Mucosa of descending colon (tissue), 3 donors: ENCODE measurements around the gene CIB4. TPM values are rescaled to one million over a fixed set of nuclear protein-coding genes. Genes with fewer than 3 reads are reported as not detected.
A peak's percentile ranks its signal among the peaks of the same experiment; 100 is the strongest.

Source experiments
- ATAC-seq: fragments of 200-7000 bp; cut with Tn5 transposase; one replicate; pipeline ENCODE4 v1.9.1; 2020; ENCODE audit warnings: mild to moderate bottlenecking, moderate library complexity
- DNase-seq, 3 donors: peaks; one replicate each; pipeline ENCODE4 v3.0.0-alpha.2; 2020
- H3K36me3 ChIP-seq: fragments of 200-600 bp; one replicate; pipeline ENCODE4 v1.8.0; 2021; ENCODE audit warnings: low read depth, mild to moderate bottlenecking
- H3K4me1 ChIP-seq: fragments of 200-600 bp; one replicate; pipeline ENCODE4 v1.8.0; 2021; ENCODE audit warnings: low read depth, mild to moderate bottlenecking
- H3K4me3 ChIP-seq: fragments of 200-600 bp; one replicate; pipeline ENCODE4 v1.8.0; 2021; ENCODE audit warnings: mild to moderate bottlenecking
- H3K9me3 ChIP-seq: fragments of 200-600 bp; one replicate; pipeline ENCODE4 v1.8.0; 2021; ENCODE audit warnings: mild to moderate bottlenecking
- intact Hi-C, 2 donors: fragments of 100-400 bp; cut with DNase I in 1 of 2; cut with micrococcal nuclease in 1 of 2; formaldehyde crosslinking; loops; one replicate each; pipeline versions ENCODE4 v1.11.0 to v1.11.1; 2022; cut with DNase I, micrococcal nuclease
- total RNA-seq, 3 donors: library from RNA; stranded (reverse); fragmentation: NEBNext Ultra II Directional in 2 of 3; extraction: Animal tissue kit (Norgen Biotek cat#: 25700) in 2 of 3; gene quantifications; one replicate each; pipeline versions ENCODE4 v1.2.1 to v1.2.4, GENCODE V29; 2021 to 2023
- TF ChIP-seq, protein P1 (sequence below): fragments of 200-600 bp; IDR thresholded peaks from one replicate; pipeline ENCODE4 v1.8.0; 2022; ENCODE audit warnings: antibody characterized with exemption, mild to moderate bottlenecking
- donor health status: DM: no; HTN: no; CAD: no; lungs with moderate emphysema.
- donor health status: DM: no; HTN: no; CAD: no.
- donor health status: DM: no; HTN: yes; CAD: no.

The CIB4 gene
- total RNA-seq, 3 donors from 2014 or later = 0.60 TPM; not detected in 2

DNA sequence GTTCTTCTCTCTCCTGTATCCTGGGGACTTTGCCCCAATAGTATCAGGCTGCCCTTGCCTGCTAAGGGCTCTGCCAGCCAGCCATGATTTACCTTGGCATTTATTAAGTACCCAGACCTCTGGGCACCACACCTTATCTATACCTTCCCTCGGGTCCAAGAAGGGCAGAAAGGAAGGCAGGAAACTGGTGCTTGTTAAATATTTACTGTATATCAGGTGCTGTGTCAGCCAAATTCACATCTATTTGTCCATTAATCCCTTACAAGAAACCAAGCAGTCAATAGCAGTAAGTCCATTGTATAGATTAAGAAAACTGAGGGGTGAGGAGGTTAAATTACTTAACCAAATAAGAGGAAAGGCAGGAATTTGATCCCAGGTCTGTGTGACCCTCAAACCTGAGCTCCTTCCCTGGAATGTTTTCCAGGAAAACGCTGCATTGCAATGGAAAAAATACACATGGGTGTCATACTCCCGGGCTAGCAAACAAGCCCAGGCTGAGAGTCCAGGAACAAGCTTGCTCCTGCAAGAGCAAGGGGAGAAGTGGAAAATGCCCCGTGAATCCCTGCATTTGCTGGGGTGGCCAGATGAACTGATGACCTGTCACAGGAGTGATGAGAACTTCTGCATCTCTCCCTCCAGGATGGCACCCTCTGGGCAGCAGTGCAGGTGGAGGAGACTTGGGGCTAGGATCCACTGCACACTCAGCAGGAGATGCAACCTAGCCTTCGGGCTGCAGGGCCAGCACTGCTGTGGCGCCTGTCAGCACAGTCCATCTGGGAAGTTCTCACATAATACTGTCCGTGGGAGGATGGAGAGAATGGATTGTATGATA is 30.4 kb downstream of the CIB4 start:
- Histone ChIP-seq H3K4me1 (no peaks in the 10 kb centered on the region), H3K9me3 (no peaks in the 10 kb centered on the region), H3K4me3 (no peak overlapping the region), H3K36me3 (no peaks in the 10 kb centered on the region)
- TF ChIP-seq, protein P1, sequence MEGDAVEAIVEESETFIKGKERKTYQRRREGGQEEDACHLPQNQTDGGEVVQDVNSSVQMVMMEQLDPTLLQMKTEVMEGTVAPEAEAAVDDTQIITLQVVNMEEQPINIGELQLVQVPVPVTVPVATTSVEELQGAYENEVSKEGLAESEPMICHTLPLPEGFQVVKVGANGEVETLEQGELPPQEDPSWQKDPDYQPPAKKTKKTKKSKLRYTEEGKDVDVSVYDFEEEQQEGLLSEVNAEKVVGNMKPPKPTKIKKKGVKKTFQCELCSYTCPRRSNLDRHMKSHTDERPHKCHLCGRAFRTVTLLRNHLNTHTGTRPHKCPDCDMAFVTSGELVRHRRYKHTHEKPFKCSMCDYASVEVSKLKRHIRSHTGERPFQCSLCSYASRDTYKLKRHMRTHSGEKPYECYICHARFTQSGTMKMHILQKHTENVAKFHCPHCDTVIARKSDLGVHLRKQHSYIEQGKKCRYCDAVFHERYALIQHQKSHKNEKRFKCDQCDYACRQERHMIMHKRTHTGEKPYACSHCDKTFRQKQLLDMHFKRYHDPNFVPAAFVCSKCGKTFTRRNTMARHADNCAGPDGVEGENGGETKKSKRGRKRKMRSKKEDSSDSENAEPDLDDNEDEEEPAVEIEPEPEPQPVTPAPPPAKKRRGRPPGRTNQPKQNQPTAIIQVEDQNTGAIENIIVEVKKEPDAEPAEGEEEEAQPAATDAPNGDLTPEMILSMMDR = no peak
- no peak for ATAC-seq
- intact Hi-C loops = no loop called here
- DNase-seq = no peak

DNA sequence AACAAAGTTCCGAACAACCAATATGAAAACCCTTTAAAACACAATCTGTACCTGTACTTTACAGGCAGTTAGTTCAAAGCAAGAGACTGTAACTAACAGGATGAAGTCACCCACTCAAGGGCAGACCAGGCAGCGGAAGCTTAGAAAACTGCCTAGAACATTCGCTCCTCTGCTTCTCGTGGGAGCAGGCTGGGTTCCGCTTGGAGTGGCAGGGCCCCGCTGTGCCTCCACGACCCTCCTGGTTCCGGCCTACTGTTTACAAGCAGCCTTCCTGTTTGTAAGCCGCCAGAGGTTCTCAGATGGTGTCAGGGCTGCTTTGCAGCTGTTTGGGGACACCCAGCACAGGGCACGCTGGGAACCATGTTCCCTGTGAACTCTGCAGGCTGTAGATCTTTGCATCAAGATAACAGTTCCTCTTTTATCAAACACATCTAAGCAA is 31.3 kb downstream of the CIB4 start:
- DNase-seq (no peak), ATAC-seq (peak; percentile 4)
- Histone ChIP-seq H3K9me3 (no peaks in the 10 kb centered on the region), H3K36me3 (no peaks in the 10 kb centered on the region), H3K4me1 (no peaks in the 10 kb centered on the region), H3K4me3 (no peak overlapping the region)
- TF ChIP-seq, protein P1 = no peak
- intact Hi-C loops = no loop called here

DNA sequence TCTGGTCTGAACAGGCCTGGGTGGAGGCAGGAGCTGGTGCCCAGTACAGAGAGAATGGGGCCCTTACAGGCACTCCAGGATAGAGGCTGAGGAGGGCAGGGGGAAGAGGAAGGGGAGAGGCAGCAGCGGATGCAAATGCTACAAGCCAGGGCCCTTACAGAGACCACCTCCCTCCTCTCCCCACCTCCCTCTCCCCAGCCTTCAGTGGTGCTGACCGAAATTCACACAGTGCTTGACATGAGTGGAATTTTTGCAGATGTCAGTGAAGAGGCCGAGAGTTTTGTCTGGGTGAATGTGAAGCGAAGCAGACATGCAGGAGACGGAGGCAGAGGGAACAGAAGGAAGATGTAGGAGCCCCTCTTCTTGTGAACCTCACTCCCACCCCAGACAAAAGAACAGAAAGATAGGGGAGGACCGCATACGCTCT is 31.9 kb downstream of the CIB4 start:
- DNase-seq = no peak
- ATAC-seq = no peak
- intact Hi-C loops = no loop called here
- Histone ChIP-seq H3K9me3 (no peaks in the 10 kb centered on the region), H3K4me1 (no peaks in the 10 kb centered on the region), H3K36me3 (no peaks in the 10 kb centered on the region), H3K4me3 (no peak overlapping the region)
- TF ChIP-seq, protein P1 = no peak

DNA sequence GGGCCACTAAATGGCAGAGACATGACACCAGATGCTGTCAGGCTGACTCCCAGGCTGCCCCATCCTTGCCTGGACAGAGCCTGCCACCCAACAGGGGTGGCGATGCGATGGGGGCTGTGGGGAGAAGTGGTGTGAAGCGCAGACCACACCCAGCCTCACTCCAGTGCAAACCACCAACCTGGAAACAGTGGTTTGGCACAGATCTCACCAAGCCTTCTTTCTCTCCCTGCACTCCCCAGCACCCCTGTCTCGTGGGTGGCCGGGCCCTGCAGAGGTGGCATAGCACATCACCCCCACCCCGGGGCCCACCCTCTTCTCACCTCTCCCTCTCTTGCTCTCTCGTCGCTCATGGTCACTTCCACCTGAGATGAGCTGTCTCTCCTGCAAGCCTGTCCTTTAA is 32.6 kb downstream of the CIB4 start:
- intact Hi-C loops = no loop called here

DNA sequence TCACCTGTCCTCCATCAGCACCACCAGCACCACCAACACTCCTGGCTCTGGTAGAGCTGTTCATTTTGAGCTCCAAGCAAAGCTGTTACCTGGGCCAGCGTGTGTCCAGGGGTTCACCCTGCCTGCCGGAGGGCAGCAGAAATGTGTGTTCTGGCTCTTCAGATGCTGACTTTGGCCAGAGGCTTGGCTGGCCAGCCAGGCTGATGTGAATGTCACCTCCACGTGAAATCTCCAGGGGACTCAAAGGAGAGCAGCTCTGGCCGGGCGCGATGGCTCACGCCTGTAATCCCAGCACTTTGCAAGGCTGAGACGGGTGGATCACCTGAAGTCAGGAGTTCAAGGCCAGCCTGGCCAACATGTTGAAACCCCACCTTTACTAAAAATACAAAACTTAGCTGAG is 33.5 kb downstream of the CIB4 start:
- Histone ChIP-seq H3K4me1 (no peaks in the 10 kb centered on the region), H3K4me3 (no peak overlapping the region), H3K36me3 (no peaks in the 10 kb centered on the region), H3K9me3 (no peaks in the 10 kb centered on the region)
- no peak for ATAC-seq
- TF ChIP-seq, protein P1 = no peak
- intact Hi-C loops = loop anchor here (2.0 kb wide), 1 partner anchor 137 kb away; no protein-coding TSS in a partner anchor
- DNase-seq = no peak

More for the DNA sequence above, 32.6 kb downstream of the CIB4 start:
- no peak overlapping the region for H3K4me3 ChIP-seq
- no peak for DNase-seq
- ATAC-seq = no peak
- H3K36me3 ChIP-seq = no peaks in the 10 kb centered on the region
- TF ChIP-seq, protein P1 = no peak
- H3K4me1 ChIP-seq = no peaks in the 10 kb centered on the region
- H3K9me3 ChIP-seq = no peaks in the 10 kb centered on the region
